ENCODE data around the gene CDC42EP4.

The CDC42EP4 gene

GRCh38 chr17:73307130-73307529, 4.7 kb downstream of the CDC42EP4 start:
- H3K9ac ChIP-seq (ENCODE audit: low read depth, low read length, poor library complexity, severe bottlenecking) = no peak overlapping the region
- peaks cover 24% of the 10 kb centered on the region for H3K27me3 ChIP-seq (ENCODE audit: insufficient read depth, low read length, poor library complexity, severe bottlenecking)
- no peaks in the 10 kb centered on the region for H3K9me2 ChIP-seq (replicated peaks; ENCODE audit: low read depth, low read length)
- H4K20me1 ChIP-seq (ENCODE audit: insufficient read depth, low read length, poor library complexity, severe bottlenecking) = no peaks in the 10 kb centered on the region
- H2AFZ ChIP-seq (ENCODE audit: low read length) = no peak overlapping the region
- no peaks in the 10 kb centered on the region for H3K79me2 ChIP-seq (ENCODE audit: insufficient read depth, low read length)
- H3K4me1 ChIP-seq (ENCODE audit: insufficient read depth, low read length, poor library complexity, severe bottlenecking) = peaks cover 21% of the 10 kb centered on the region
- H3K36me3 ChIP-seq (ENCODE audit: insufficient read depth, low read length) = no peaks in the 10 kb centered on the region
- H3K4me2 ChIP-seq (ENCODE audit: low read depth, low read length, poor library complexity, severe bottlenecking) = no peak overlapping the region
- no peaks in the 10 kb centered on the region for H3F3A ChIP-seq (ENCODE audit: low read depth)
- H3K9me3 ChIP-seq (ENCODE audit: insufficient read depth, low read depth, low read length) = no peaks in the 10 kb centered on the region
- TF ChIP-seq CTCF (conservative IDR thresholded peaks at IDR 0.05; ENCODE audit: low read length) (no peak), EZH2phosphoT487 (IDR thresholded peaks at IDR 0.05; ENCODE audit: borderline replicate concordance) (no peak)
- H3K4me3 ChIP-seq (ENCODE audit: low read length, poor library complexity, severe bottlenecking) = no peak overlapping the region

- Histone ChIP-seq H3K4me1 (ENCODE audit: insufficient read depth, low read length, poor library complexity, severe bottlenecking) (peaks cover 14% of the 10 kb centered on the region), H3K27me3 (ENCODE audit: insufficient read depth, low read length, poor library complexity, severe bottlenecking) (peaks cover 14% of the 10 kb centered on the region), H3K36me3 (ENCODE audit: insufficient read depth, low read length) (no peaks in the 10 kb centered on the region), H3F3A (ENCODE audit: low read depth) (no peaks in the 10 kb centered on the region), H4K20me1 (ENCODE audit: insufficient read depth, low read length, poor library complexity, severe bottlenecking) (no peaks in the 10 kb centered on the region), H3K79me2 (ENCODE audit: insufficient read depth, low read length) (no peaks in the 10 kb centered on the region), H3K9ac (ENCODE audit: low read depth, low read length, poor library complexity, severe bottlenecking) (no peak overlapping the region), H3K9me3 (ENCODE audit: insufficient read depth, low read depth, low read length) (no peaks in the 10 kb centered on the region), H2AFZ (ENCODE audit: low read length) (no peak overlapping the region), H3K9me2 (replicated peaks; ENCODE audit: low read depth, low read length) (no peaks in the 10 kb centered on the region), H3K4me3 (ENCODE audit: low read length, poor library complexity, severe bottlenecking) (no peak overlapping the region), H3K4me2 (ENCODE audit: low read depth, low read length, poor library complexity, severe bottlenecking) (no peak overlapping the region)
- TF ChIP-seq CTCF (conservative IDR thresholded peaks at IDR 0.05; ENCODE audit: low read length) (no peak), EZH2phosphoT487 (IDR thresholded peaks at IDR 0.05; ENCODE audit: borderline replicate concordance) (no peak)
These were observed 5.7 kb downstream of the CDC42EP4 start for GRCh38 chr17:73305845-73306836.

GRCh38 chr17:73304971-73305812, 6.6 kb downstream of the CDC42EP4 start:
- TF ChIP-seq CTCF (conservative IDR thresholded peaks at IDR 0.05; ENCODE audit: low read length) (no peak), EZH2phosphoT487 (IDR thresholded peaks at IDR 0.05; ENCODE audit: borderline replicate concordance) (no peak)
- H3F3A ChIP-seq (ENCODE audit: low read depth) = no peaks in the 10 kb centered on the region
- H3K4me3 ChIP-seq (ENCODE audit: low read length, poor library complexity, severe bottlenecking) = no peak overlapping the region
- H2AFZ ChIP-seq (ENCODE audit: low read length) = no peak overlapping the region
- H3K9me3 ChIP-seq (ENCODE audit: insufficient read depth, low read depth, low read length) = no peaks in the 10 kb centered on the region
- no peaks in the 10 kb centered on the region for H3K9me2 ChIP-seq (replicated peaks; ENCODE audit: low read depth, low read length)
- H3K36me3 ChIP-seq (ENCODE audit: insufficient read depth, low read length) = no peaks in the 10 kb centered on the region
- no peaks in the 10 kb centered on the region for H4K20me1 ChIP-seq (ENCODE audit: insufficient read depth, low read length, poor library complexity, severe bottlenecking)
- H3K9ac ChIP-seq (ENCODE audit: low read depth, low read length, poor library complexity, severe bottlenecking) = no peak overlapping the region
- H3K4me2 ChIP-seq (ENCODE audit: low read depth, low read length, poor library complexity, severe bottlenecking) = no peak overlapping the region
- H3K27me3 ChIP-seq (ENCODE audit: insufficient read depth, low read length, poor library complexity, severe bottlenecking) = peaks cover 4% of the 10 kb centered on the region
- H3K79me2 ChIP-seq (ENCODE audit: insufficient read depth, low read length) = no peaks in the 10 kb centered on the region
- peaks cover 9% of the 10 kb centered on the region for H3K4me1 ChIP-seq (ENCODE audit: insufficient read depth, low read length, poor library complexity, severe bottlenecking)

All from Loucy (cell line).